ENCODE results near the gene ATF4. TPM values are rescaled to one million over a fixed set of nuclear protein-coding genes. Genes with fewer than 3 reads are reported as not detected.

Gene ATF4
- total and polyA plus RNA-seq, 3 donors from 2014 or later, result 192 to 228 (median 227) TPM

- no peaks in the 10 kb centered on the region for H3K9me3 ChIP-seq
- no peak overlapping the region for H3K27ac ChIP-seq
- H3K4me3 ChIP-seq, result no peak overlapping the region
- intact Hi-C loops (cut with DNase I; ENCODE audit: low total_unique reads), result no loop called here
- no peaks in the 10 kb centered on the region for H3K4me1 ChIP-seq
- no peaks in the 10 kb centered on the region for H3K27me3 ChIP-seq
- 71 to 82% methylated on average over 7 to 19 of the region's 19 CpGs for WGBS, 2 donors
- TF ChIP-seq CTCF (IDR thresholded peaks at IDR 0.05), result no peak
- no peaks in the 10 kb centered on the region for H3K36me3 ChIP-seq (ENCODE audit: low read depth, missing control alignments)
- no peak for DNase-seq
Measured at GRCh38 chr22:39568278-39568981, 48.1 kb downstream of the ATF4 start.

DNA sequence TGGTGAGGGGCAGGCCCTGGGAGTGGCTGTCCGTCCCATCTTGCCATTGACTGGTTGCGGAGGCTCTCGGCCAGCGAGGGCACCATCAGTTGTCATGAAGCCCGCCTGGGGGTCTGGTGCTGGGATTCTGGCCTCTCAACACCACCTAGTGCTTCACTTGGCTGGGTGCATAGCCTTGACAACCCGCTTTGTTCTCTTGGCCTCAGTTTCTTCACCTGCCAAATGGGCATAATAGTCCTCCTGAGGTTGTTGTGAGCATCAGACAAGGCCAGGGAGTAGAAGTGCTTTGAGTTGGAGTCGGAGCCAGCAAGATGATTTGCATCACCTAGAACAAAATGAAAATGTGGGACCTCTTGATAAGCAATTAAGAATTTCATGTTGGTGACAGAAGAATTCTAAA, 48.7 kb downstream of the ATF4 start:
- no peak for DNase-seq
- WGBS, 2 donors, result 91 to 99% methylated on average over 2 to 7 of the region's 7 CpGs
- no peaks in the 10 kb centered on the region for H3K9me3 ChIP-seq
- intact Hi-C loops (cut with DNase I; ENCODE audit: low total_unique reads), result no loop called here
- no peak overlapping the region for H3K27ac ChIP-seq
- TF ChIP-seq POLR2A (IDR thresholded peaks at IDR 0.05) (no peak), CTCF (IDR thresholded peaks at IDR 0.05) (no peak)
- no peaks in the 10 kb centered on the region for H3K27me3 ChIP-seq
- no peaks in the 10 kb centered on the region for H3K4me1 ChIP-seq
- no peak overlapping the region for H3K4me3 ChIP-seq
- H3K36me3 ChIP-seq (ENCODE audit: low read depth, missing control alignments), result no peaks in the 10 kb centered on the region

GRCh38 chr22:39570226-39570625, 49.9 kb downstream of the ATF4 start:
- no peak overlapping the region for H3K4me3 ChIP-seq
- intact Hi-C loops (cut with DNase I; ENCODE audit: low total_unique reads), result no loop called here
- H3K36me3 ChIP-seq (ENCODE audit: low read depth, missing control alignments), result no peaks in the 10 kb centered on the region
- H3K4me1 ChIP-seq, result no peaks in the 10 kb centered on the region
- DNase-seq, result no peak
- TF ChIP-seq POLR2A (IDR thresholded peaks at IDR 0.05) (no peak), CTCF (IDR thresholded peaks at IDR 0.05) (no peak)
- no peak overlapping the region for H3K27ac ChIP-seq
- 88 to 89% methylated on average over 3 of the region's 3 CpGs for WGBS, 2 donors
- H3K9me3 ChIP-seq, result no peaks in the 10 kb centered on the region
- H3K27me3 ChIP-seq, result no peaks in the 10 kb centered on the region

DNA sequence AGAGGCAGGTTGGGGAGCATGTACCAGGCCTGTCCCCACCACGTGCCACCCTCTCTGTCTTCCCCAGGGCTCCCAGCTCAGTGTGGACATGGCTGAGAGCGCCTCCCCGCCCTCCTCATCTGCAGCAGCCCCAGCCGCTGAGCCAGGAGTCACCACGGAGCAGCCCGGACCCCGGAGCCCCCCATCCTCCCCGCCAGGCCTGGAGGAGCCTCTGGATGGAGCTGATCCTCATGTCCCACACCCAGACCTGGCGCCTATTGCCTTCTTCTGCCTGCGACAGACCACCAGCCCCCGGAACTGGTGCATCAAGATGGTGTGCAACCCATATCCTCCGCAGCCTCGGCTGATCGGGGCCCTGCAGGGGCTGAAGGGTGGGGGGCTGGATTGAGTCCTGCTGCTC, 50.3 kb downstream of the ATF4 start, which contains the start of gene CACNA1I:
Gene CACNA1I (plus strand): TSS at position 89 of the 400 bp plus-strand sequence. CDS start 0 bp downstream, at position 89.
- no peaks in the 10 kb centered on the region for H3K27me3 ChIP-seq
- H3K9me3 ChIP-seq, result no peaks in the 10 kb centered on the region
- no peak for DNase-seq
- no peaks in the 10 kb centered on the region for H3K4me1 ChIP-seq
- no peak within 1 kb of the TSS for H3K4me3 ChIP-seq
- H3K27ac ChIP-seq, result no peak within 1 kb of the TSS
- intact Hi-C loops (cut with DNase I; ENCODE audit: low total_unique reads), result no loop called here
- no peaks in the 10 kb centered on the region for H3K36me3 ChIP-seq (ENCODE audit: low read depth, missing control alignments)
- TF ChIP-seq CTCF (IDR thresholded peaks at IDR 0.05), result no peak
- no peak for TF ChIP-seq POLR2A (IDR thresholded peaks at IDR 0.05)
- 91% methylated on average over 14 of the region's 14 CpGs; no CpG with 5 or more reads in 1 of the 2 donors for WGBS, 2 donors

GRCh38 chr22:39571538-39571937, 51.2 kb downstream of the ATF4 start:
- Histone ChIP-seq H3K4me3 (no peak overlapping the region), H3K27ac (no peak overlapping the region), H3K36me3 (ENCODE audit: low read depth, missing control alignments) (no peaks in the 10 kb centered on the region), H3K27me3 (no peaks in the 10 kb centered on the region), H3K9me3 (no peaks in the 10 kb centered on the region), H3K4me1 (no peaks in the 10 kb centered on the region)
- DNase-seq, result no peak
- TF ChIP-seq POLR2A (IDR thresholded peaks at IDR 0.05), result no peak
- no peak for TF ChIP-seq CTCF (IDR thresholded peaks at IDR 0.05)
- intact Hi-C loops (cut with DNase I; ENCODE audit: low total_unique reads), result no loop called here
- WGBS, 2 donors, result 73 to 81% methylated on average over 1 of the region's 1 CpG

All from testis (tissue), 3 donors.